PC-9 (cell line): ENCODE results near the gene TREX2. TPM values are rescaled to one million over a fixed set of nuclear protein-coding genes. Genes with fewer than 3 reads are reported as not detected.

Experiments used
- BruUV-seq: library from RNA; stranded (reverse); fragments of 400-500 nt; replicated peaks from 2 replicates; lab custom pipeline; 2021; lab: Mats Ljungman, UMichigan
- CTCF ChIA-PET: fragments of 300-600 bp; sonication (Branson Sonifier 250); formaldehyde crosslinking; loops from one replicate; lab custom pipeline; 2022; ENCODE audit warnings: antibody characterized with exemption; lab: Charles Lee
- POLR2A ChIA-PET: fragments of 300-600 bp; sonication (Branson Sonifier 250); formaldehyde crosslinking; loops from one replicate; lab custom pipeline; 2022; ENCODE audit warnings: antibody characterized with exemption; ENCODE audit not compliant: unreplicated experiment; lab: Charles Lee
- DNase-seq, 2 experiments: peaks; one replicate each; pipeline versions ENCODE4 v3.0.0 to v3.0.0-alpha.2; 2015 to 2022; ENCODE audit warnings: mixed read lengths in 1 of 2
- H2AFZ ChIP-seq: fragments of 200-600 bp; sonication (generic); 2 replicates; pipeline ENCODE4 v1.8.1; 2017; ENCODE audit warnings: antibody characterized with exemption
- H3F3A ChIP-seq: fragments of 200-600 bp; sonication (generic); 2 replicates; pipeline ENCODE4 v1.8.1; 2017; ENCODE audit warnings: antibody characterized with exemption, mild to moderate bottlenecking, low read depth; ENCODE audit not compliant: insufficient read depth
- H3K27ac ChIP-seq: fragments of 200-600 bp; sonication (generic); 2 replicates; pipeline ENCODE4 v1.6.1; 2016; ENCODE audit warnings: mixed run types
- H3K27me3 ChIP-seq: fragments of 200-600 bp; sonication (generic); 2 replicates; pipeline ENCODE4 v1.6.1; 2016; ENCODE audit warnings: low read depth, mixed run types; ENCODE audit not compliant: insufficient read depth
- H3K36me3 ChIP-seq: fragments of 200-600 bp; sonication (generic); 2 replicates; pipeline ENCODE4 v1.6.1; 2016; ENCODE audit warnings: low read depth, mixed run types
- H3K4me1 ChIP-seq: fragments of 200-600 bp; sonication (generic); replicated peaks from 2 replicates; pipeline ENCODE4 v1.6.1; 2016; ENCODE audit warnings: mixed run types; ENCODE audit not compliant: insufficient read depth
- H3K4me2 ChIP-seq: fragments of 200-600 bp; sonication (generic); 2 replicates; pipeline ENCODE4 v1.6.1; 2017; ENCODE audit warnings: mixed run types
- H3K4me3 ChIP-seq: fragments of 200-600 bp; sonication (generic); 2 replicates; pipeline ENCODE4 v1.6.1; 2016; ENCODE audit warnings: mixed run types
- H3K79me2 ChIP-seq: fragments of 200-600 bp; sonication (generic); 2 replicates; pipeline ENCODE4 v1.6.1; 2017; ENCODE audit warnings: low read depth, mixed run types
- H3K9me2 ChIP-seq: fragments of 200-600 bp; sonication (generic); 2 replicates; pipeline ENCODE4 v1.8.1; 2017; ENCODE audit warnings: mild to moderate bottlenecking; ENCODE audit not compliant: insufficient read depth
- H3K9me3 ChIP-seq: fragments of 200-600 bp; sonication (generic); 2 replicates; pipeline ENCODE4 v1.8.1; 2016; ENCODE audit warnings: low read depth; ENCODE audit not compliant: insufficient read depth
- H4K20me1 ChIP-seq: fragments of 200-600 bp; sonication (generic); 2 replicates; pipeline ENCODE4 v1.8.1; 2017; ENCODE audit not compliant: insufficient read depth
- EZH2 ChIP-seq: fragments of 200-600 bp; sonication (generic); IDR thresholded peaks from 2 replicates; pipeline ENCODE4 v1.8.0; 2017; ENCODE audit warnings: antibody characterized with exemption, low read depth
- intact Hi-C: fragments of 100-400 bp; cut with micrococcal nuclease; formaldehyde crosslinking; loops from one replicate; pipeline ENCODE4 v1.10.0; 2022; ENCODE audit not compliant: unreplicated experiment
- total RNA-seq: library from RNA; stranded (reverse); gene quantifications from 2 replicates; pipeline ENCODE4 v1.2.3, GENCODE V29; 2021
- TF ChIP-seq, protein P1 (sequence below): fragments of 200-600 bp; sonication (generic); conservative IDR thresholded peaks from 2 replicates; pipeline ENCODE4 v1.6.1; 2017; ENCODE audit warnings: mixed run types, antibody characterized with exemption, mild to moderate bottlenecking, moderate library complexity

TREX2 gene
- total RNA-seq, 1 experiment from 2014 or later, result 2.3 TPM

DNA sequence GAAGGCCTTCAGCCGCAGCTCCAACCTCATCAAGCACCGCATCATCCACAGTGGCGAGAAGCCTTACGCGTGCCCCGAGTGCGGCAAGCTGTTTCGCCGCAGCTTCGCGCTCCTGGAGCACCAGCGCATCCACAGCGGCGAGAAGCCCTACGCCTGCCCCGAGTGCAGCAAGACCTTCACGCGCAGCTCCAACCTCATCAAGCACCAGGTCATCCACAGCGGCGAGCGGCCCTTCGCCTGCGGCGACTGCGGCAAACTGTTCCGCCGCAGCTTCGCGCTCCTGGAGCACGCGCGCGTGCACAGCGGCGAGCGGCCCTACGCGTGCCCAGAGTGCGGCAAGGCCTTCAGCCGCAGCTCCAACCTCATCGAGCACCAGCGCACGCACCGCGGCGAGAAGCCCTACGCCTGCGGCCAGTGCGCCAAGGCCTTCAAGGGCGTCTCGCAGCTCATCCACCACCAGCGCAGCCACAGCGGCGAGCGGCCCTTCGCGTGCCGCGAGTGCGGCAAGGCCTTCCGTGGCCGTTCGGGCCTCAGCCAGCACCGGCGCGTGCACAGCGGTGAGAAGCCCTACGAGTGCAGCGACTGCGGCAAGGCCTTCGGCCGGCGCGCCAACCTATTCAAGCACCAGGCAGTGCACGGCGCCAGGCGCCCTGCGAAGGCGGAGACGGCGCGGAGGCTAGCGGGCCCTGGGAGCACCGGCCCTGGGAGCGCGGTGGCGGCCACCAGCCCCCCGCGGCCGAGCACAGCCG, 24.8 kb downstream of the TREX2 start:
- H3K9me2 ChIP-seq, result no peaks in the 10 kb centered on the region
- intact Hi-C loops, result no loop called here
- TF ChIP-seq, protein P1, sequence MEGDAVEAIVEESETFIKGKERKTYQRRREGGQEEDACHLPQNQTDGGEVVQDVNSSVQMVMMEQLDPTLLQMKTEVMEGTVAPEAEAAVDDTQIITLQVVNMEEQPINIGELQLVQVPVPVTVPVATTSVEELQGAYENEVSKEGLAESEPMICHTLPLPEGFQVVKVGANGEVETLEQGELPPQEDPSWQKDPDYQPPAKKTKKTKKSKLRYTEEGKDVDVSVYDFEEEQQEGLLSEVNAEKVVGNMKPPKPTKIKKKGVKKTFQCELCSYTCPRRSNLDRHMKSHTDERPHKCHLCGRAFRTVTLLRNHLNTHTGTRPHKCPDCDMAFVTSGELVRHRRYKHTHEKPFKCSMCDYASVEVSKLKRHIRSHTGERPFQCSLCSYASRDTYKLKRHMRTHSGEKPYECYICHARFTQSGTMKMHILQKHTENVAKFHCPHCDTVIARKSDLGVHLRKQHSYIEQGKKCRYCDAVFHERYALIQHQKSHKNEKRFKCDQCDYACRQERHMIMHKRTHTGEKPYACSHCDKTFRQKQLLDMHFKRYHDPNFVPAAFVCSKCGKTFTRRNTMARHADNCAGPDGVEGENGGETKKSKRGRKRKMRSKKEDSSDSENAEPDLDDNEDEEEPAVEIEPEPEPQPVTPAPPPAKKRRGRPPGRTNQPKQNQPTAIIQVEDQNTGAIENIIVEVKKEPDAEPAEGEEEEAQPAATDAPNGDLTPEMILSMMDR, result no peak
- TF ChIP-seq EZH2, result no peak
- H2AFZ ChIP-seq, result no peak overlapping the region
- no peak for DNase-seq
- no peak overlapping the region for H3K4me3 ChIP-seq
- BruUV-seq, result no TSS peak
- H3F3A ChIP-seq, result no peaks in the 10 kb centered on the region
- no peak overlapping the region for H3K27ac ChIP-seq
- H3K9me3 ChIP-seq, result no peaks in the 10 kb centered on the region
- no peaks in the 10 kb centered on the region for H3K4me1 ChIP-seq
- no peaks in the 10 kb centered on the region for H3K79me2 ChIP-seq
- CTCF ChIA-PET, result no interaction called here
- H3K36me3 ChIP-seq, result no peaks in the 10 kb centered on the region
- peaks cover 86% of the 10 kb centered on the region for H3K27me3 ChIP-seq
- no peaks in the 10 kb centered on the region for H4K20me1 ChIP-seq
- H3K4me2 ChIP-seq, result no peak overlapping the region
- POLR2A ChIA-PET, result no interaction called here

DNA sequence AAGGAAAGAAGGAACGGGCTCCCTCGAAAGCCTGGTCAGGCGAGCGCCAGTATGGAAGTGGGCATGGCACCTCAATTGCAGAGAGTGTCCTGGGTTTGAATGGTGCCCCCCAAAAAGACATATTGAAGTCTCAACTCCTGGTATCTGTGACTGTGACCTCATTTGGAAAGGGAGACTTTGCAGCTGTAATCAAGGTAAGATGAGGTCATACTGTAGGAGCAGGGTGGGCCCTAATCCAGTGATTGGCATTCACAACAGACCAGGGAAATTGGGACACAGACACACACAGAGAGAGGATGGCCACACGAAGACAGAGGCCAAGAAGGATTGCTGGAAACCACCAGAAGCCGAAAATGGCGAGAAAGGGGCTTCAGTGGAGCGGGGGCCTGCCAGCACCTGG, 28.2 kb downstream of the TREX2 start:
- no peak overlapping the region for H3K4me3 ChIP-seq
- no peak overlapping the region for H3K27ac ChIP-seq
- no peaks in the 10 kb centered on the region for H3K9me3 ChIP-seq
- H4K20me1 ChIP-seq, result no peaks in the 10 kb centered on the region
- no peaks in the 10 kb centered on the region for H3K4me1 ChIP-seq
- CTCF ChIA-PET, result no interaction called here
- no peak overlapping the region for H3K4me2 ChIP-seq
- H3K9me2 ChIP-seq, result no peaks in the 10 kb centered on the region
- DNase-seq, result no peak
- no TSS peak for BruUV-seq
- H3F3A ChIP-seq, result no peaks in the 10 kb centered on the region
- intact Hi-C loops, result no loop called here
- H3K27me3 ChIP-seq, result peaks cover 83% of the 10 kb centered on the region
- POLR2A ChIA-PET, result no interaction called here
- H2AFZ ChIP-seq, result no peak overlapping the region
- H3K79me2 ChIP-seq, result no peaks in the 10 kb centered on the region
- no peak for TF ChIP-seq EZH2
- TF ChIP-seq, protein P1, result no peak
- H3K36me3 ChIP-seq, result no peaks in the 10 kb centered on the region

DNA sequence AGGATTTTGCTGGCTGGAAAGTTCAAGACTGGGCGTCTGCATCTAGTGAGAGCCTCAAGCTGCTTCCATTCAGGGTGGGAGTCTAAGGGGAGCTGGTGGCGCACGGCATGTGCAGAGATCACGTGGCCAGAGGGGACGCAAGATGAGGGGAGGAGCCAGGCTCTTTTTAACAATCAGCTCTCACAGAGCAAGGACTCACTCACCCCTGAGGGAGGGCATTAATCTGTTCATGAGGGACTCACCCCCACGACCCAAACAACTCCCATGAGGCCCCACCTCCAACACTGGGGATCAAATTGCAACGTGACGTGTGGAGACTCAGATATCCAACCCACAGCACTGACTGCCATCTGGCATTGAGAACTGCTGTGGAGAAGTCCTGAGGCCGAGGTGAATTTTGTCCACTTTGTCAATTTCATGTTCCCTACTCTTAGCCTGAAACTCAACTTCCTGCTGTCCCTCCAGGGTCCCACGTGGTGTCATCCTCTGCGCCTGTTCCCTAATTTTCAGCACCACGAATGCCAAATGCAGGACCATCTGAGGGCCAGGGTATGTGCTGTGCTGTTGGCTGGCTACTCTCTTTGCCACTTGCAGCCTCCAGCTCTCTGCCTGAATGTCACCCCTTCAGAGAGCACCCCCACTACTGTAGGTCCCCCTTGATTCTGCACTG, 28.9 kb downstream of the TREX2 start:
- Histone ChIP-seq H2AFZ (no peak overlapping the region), H3K4me3 (no peak overlapping the region), H3K27me3 (peaks cover 89% of the 10 kb centered on the region), H4K20me1 (no peaks in the 10 kb centered on the region), H3K79me2 (no peaks in the 10 kb centered on the region), H3K9me2 (no peaks in the 10 kb centered on the region), H3K4me1 (no peaks in the 10 kb centered on the region), H3K4me2 (no peak overlapping the region), H3K27ac (no peak overlapping the region), H3F3A (no peaks in the 10 kb centered on the region), H3K9me3 (no peaks in the 10 kb centered on the region), H3K36me3 (no peaks in the 10 kb centered on the region)
- ChIA-PET CTCF (no interaction called here), POLR2A (no interaction called here)
- no peak for DNase-seq
- BruUV-seq, result no TSS peak
- intact Hi-C loops, result no loop called here
- TF ChIP-seq, protein P1, result no peak
- no peak for TF ChIP-seq EZH2
